DND-41 (cell line): ENCODE measurements around the gene GRIA1.

ENCODE experiments used
- ATAC-seq: fragments of 200-7000 bp; cut with Tn5 transposase; 3 replicates; pipeline ENCODE4 v1.9.1; 2021; ENCODE audit warnings: low read depth; ENCODE audit not compliant: insufficient read depth
- DNase-seq: peaks from one replicate; pipeline ENCODE4 v3.0.0-alpha.2; 2020
- H2AFZ ChIP-seq: 2 replicates; pipeline ENCODE4 v1.6.0; 2012; ENCODE audit warnings: low read depth, low read length
- H3K27ac ChIP-seq: 2 replicates; pipeline ENCODE4 v1.5.1; 2012; ENCODE audit warnings: low read length, inconsistent platforms
- H3K27me3 ChIP-seq: fragments of 200-600 bp; sonication (generic); 2 replicates; pipeline ENCODE4 v1.6.0; 2012; ENCODE audit warnings: low read length, mild to moderate bottlenecking, inconsistent platforms; ENCODE audit not compliant: insufficient read depth, poor library complexity
- H3K36me3 ChIP-seq: 2 replicates; pipeline ENCODE4 v1.5.1; 2012; ENCODE audit warnings: low read length, inconsistent platforms; ENCODE audit not compliant: insufficient read depth
- H3K4me1 ChIP-seq: 2 replicates; pipeline ENCODE4 v1.5.1; 2012; ENCODE audit warnings: mild to moderate bottlenecking, low read length; ENCODE audit not compliant: insufficient read depth
- H3K4me2 ChIP-seq: 2 replicates; pipeline ENCODE4 v1.6.0; 2012; ENCODE audit warnings: mild to moderate bottlenecking, moderate library complexity, low read length, inconsistent platforms; ENCODE audit not compliant: insufficient read depth
- H3K4me3 ChIP-seq, 2 experiments: fragments of 200-600 bp in 1 of 2; shearing (Covaris generic) in 1 of 2; 2 replicates each; pipeline ENCODE4 v1.5.1; 2012 to 2016; ENCODE audit warnings: inconsistent platforms in 2 of 2, low read length in 2 of 2, mild to moderate bottlenecking in 2 of 2, low read depth in 1 of 2, moderate library complexity in 1 of 2
- H3K79me2 ChIP-seq: 2 replicates; pipeline ENCODE4 v1.6.0; 2012; ENCODE audit warnings: low read length, inconsistent platforms; ENCODE audit not compliant: insufficient read depth
- H3K9ac ChIP-seq: 2 replicates; pipeline ENCODE4 v1.6.0; 2012; ENCODE audit warnings: low read depth, mild to moderate bottlenecking, inconsistent platforms, low read length, moderate library complexity
- H3K9me3 ChIP-seq: 2 replicates; pipeline ENCODE4 v1.5.1; 2012; ENCODE audit warnings: low read length, moderate library complexity, mild to moderate bottlenecking, inconsistent platforms; ENCODE audit not compliant: insufficient read depth, severe bottlenecking
- H4K20me1 ChIP-seq: 2 replicates; pipeline ENCODE4 v1.6.0; 2012; ENCODE audit warnings: low read length; ENCODE audit not compliant: insufficient read depth
- CTCF ChIP-seq: IDR thresholded peaks from 2 replicates; pipeline ENCODE4 v1.5.1; 2012; ENCODE audit warnings: borderline replicate concordance, low read length, moderate library complexity, mild to moderate bottlenecking; ENCODE audit not compliant: poor library complexity, severe bottlenecking; ENCODE audit errors: extremely low read depth
- EZH2 ChIP-seq: IDR thresholded peaks from 3 replicates; pipeline ENCODE4 v1.6.1; 2012; ENCODE audit warnings: borderline replicate concordance, low read depth, mild to moderate bottlenecking, moderate library complexity, low read length, inconsistent platforms; ENCODE audit not compliant: severe bottlenecking

Gene GRIA1

GRCh38 chr5:153601377-153601776, 110.9 kb downstream of the GRIA1 start:
- H4K20me1 ChIP-seq = no peaks in the 10 kb centered on the region
- no peaks in the 10 kb centered on the region for H3K36me3 ChIP-seq
- no peak overlapping the region for H3K4me2 ChIP-seq
- H3K27ac ChIP-seq = no peak overlapping the region
- no peak overlapping the region for H2AFZ ChIP-seq
- H3K27me3 ChIP-seq = no peaks in the 10 kb centered on the region
- no peak overlapping the region for H3K4me3 ChIP-seq
- ATAC-seq = no peak
- H3K4me1 ChIP-seq = no peaks in the 10 kb centered on the region
- H3K9ac ChIP-seq = no peak overlapping the region
- TF ChIP-seq CTCF (no peak), EZH2 (no peak)
- no peak for DNase-seq
- H3K79me2 ChIP-seq = no peaks in the 10 kb centered on the region
- no peaks in the 10 kb centered on the region for H3K9me3 ChIP-seq

- Histone ChIP-seq H3K4me2 (no peak overlapping the region), H3K79me2 (no peaks in the 10 kb centered on the region), H2AFZ (no peak overlapping the region), H3K4me3 (no peak overlapping the region), H3K27ac (no peak overlapping the region), H3K36me3 (no peaks in the 10 kb centered on the region), H3K27me3 (no peaks in the 10 kb centered on the region), H4K20me1 (no peaks in the 10 kb centered on the region), H3K4me1 (no peaks in the 10 kb centered on the region), H3K9ac (no peak overlapping the region), H3K9me3 (no peaks in the 10 kb centered on the region)
- ATAC-seq (no peak), DNase-seq (no peak)
- no peak for TF ChIP-seq CTCF
- no peak for TF ChIP-seq EZH2
These were observed 114.9 kb downstream of the GRIA1 start for GRCh38 chr5:153605386-153605785.

GRCh38 chr5:153610009-153610408, 119.5 kb downstream of the GRIA1 start:
- ATAC-seq (no peak), DNase-seq (no peak)
- Histone ChIP-seq H3K27ac (no peak overlapping the region), H3K27me3 (no peaks in the 10 kb centered on the region), H3K9ac (no peak overlapping the region), H3K36me3 (no peaks in the 10 kb centered on the region), H3K4me2 (no peak overlapping the region), H3K4me3 (no peak overlapping the region), H4K20me1 (no peaks in the 10 kb centered on the region), H3K4me1 (no peaks in the 10 kb centered on the region), H2AFZ (no peak overlapping the region), H3K79me2 (no peaks in the 10 kb centered on the region), H3K9me3 (no peaks in the 10 kb centered on the region)
- TF ChIP-seq CTCF = no peak
- TF ChIP-seq EZH2 = no peak

- DNase-seq = no peak
- Histone ChIP-seq H3K9ac (no peak overlapping the region), H3K4me1 (no peaks in the 10 kb centered on the region), H3K27me3 (no peaks in the 10 kb centered on the region), H2AFZ (no peak overlapping the region), H4K20me1 (no peaks in the 10 kb centered on the region), H3K79me2 (no peaks in the 10 kb centered on the region), H3K36me3 (no peaks in the 10 kb centered on the region), H3K9me3 (no peaks in the 10 kb centered on the region), H3K4me3 (no peak overlapping the region), H3K4me2 (no peak overlapping the region), H3K27ac (no peak overlapping the region)
- ATAC-seq = no peak
- no peak for TF ChIP-seq CTCF
- no peak for TF ChIP-seq EZH2
These were observed 120.3 kb downstream of the GRIA1 start for GRCh38 chr5:153610811-153611210.
